Measurements from ENCODE around the gene ARHGAP27.

The ARHGAP27 gene

DNA sequence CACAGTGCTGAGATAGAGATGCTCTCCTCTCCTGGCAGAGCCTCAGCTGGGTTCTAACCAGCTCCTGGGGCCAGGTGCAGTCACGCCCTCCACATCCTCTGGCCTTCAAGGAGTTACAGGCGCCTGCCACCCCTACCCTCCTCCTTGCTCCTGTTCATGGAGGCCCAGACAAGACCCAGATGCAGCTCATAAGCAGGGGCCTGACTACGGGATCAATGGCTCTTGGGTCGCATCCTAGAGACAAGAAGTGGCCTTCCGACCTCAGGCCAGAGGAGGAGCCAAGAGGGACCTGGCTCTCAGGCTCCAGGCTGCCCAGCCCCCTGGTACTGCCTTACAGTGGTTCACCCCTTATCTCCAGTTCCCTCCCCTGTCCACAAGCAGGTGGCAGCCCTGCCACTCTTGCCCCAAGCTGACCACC, 23.0 kb downstream of the ARHGAP27 start:
- H3K27ac ChIP-seq (ENCODE audit: low read length) = no peak overlapping the region
- H3K9me3 ChIP-seq (ENCODE audit: control insufficient read depth, low read depth, low read length) = no peaks in the 10 kb centered on the region
- no peaks in the 10 kb centered on the region for H3K36me3 ChIP-seq (ENCODE audit: control insufficient read depth, low read depth, low read length)
- H3K27me3 ChIP-seq (ENCODE audit: control insufficient read depth, insufficient read depth, low read length) = peaks cover 5% of the 10 kb centered on the region
- H3K4me3 ChIP-seq (ENCODE audit: low read length) = no peak overlapping the region
- no peak overlapping the region for H3K9ac ChIP-seq (ENCODE audit: low read length)
- peaks cover 3% of the 10 kb centered on the region for H3K4me1 ChIP-seq (ENCODE audit: control insufficient read depth, low read depth, low read length)

DNA sequence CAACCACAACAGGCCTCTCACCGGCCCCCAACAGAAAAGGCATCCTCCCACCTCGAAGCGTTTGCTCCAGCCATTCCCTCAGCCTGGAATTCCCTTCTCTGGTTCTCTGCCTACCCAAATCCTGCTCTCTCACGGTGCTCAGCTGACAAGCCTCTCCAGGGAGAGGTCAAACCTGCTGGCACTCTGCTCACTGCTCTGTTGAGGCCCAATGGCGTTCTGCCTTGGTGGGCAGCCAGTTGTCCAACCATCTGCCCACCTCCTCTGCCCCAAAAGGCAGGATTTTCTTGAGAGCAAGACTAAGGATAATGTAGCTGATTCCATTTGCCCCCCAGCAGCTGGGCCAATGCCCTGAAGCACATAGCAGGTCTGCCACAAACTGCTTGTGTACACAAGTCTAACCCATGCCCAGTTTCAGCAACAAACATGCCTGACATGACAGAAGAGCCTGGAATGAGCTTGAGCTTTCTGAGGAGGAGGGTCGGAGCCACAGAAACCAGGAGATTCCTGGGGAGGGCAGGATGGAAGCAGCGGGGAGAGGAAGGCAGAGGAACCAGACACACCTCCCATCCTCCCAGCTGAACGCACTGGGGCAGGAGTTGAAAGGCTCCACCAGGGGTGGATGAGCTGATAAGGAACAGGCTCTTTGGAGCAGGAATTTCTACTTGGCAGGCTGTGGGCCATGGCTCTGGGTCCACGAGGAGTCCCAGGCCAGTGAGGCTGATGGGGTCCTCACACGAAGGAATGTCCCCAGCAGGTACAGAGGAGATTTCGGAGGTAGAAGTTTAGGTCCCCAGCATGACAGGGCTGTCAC, 23.9 kb downstream of the ARHGAP27 start:
- Histone ChIP-seq H3K9ac (ENCODE audit: low read length) (no peak overlapping the region), H3K4me1 (ENCODE audit: control insufficient read depth, low read depth, low read length) (peaks cover 3% of the 10 kb centered on the region), H3K4me3 (ENCODE audit: low read length) (no peak overlapping the region), H3K27ac (ENCODE audit: low read length) (no peak overlapping the region), H3K27me3 (ENCODE audit: control insufficient read depth, insufficient read depth, low read length) (peaks cover 5% of the 10 kb centered on the region), H3K9me3 (ENCODE audit: control insufficient read depth, low read depth, low read length) (no peaks in the 10 kb centered on the region), H3K36me3 (ENCODE audit: control insufficient read depth, low read depth, low read length) (no peaks in the 10 kb centered on the region)

DNA sequence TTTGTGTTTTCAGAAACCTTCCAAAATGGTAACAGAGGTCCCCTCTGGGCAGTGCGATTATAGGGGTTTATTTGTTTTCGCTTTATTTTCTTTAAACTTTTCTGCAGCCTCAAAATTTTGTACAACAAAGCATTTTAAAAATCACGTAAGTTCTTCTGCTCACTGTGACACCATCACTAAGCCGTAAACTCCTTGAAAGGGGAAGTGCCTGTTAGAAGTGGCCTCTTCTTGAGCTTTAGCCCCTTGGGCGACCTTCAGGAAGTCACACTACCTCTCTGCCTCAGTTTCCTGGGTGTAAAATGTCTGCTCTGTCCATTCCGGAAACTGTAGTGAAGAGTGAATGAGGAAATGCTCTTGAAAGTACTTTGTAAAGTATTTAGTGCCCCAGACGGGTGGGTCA, 26.6 kb downstream of the ARHGAP27 start:
- no peak overlapping the region for H3K27ac ChIP-seq (ENCODE audit: low read length)
- H3K4me3 ChIP-seq (ENCODE audit: low read length) = peak overlapping the region; percentile 64

DNA sequence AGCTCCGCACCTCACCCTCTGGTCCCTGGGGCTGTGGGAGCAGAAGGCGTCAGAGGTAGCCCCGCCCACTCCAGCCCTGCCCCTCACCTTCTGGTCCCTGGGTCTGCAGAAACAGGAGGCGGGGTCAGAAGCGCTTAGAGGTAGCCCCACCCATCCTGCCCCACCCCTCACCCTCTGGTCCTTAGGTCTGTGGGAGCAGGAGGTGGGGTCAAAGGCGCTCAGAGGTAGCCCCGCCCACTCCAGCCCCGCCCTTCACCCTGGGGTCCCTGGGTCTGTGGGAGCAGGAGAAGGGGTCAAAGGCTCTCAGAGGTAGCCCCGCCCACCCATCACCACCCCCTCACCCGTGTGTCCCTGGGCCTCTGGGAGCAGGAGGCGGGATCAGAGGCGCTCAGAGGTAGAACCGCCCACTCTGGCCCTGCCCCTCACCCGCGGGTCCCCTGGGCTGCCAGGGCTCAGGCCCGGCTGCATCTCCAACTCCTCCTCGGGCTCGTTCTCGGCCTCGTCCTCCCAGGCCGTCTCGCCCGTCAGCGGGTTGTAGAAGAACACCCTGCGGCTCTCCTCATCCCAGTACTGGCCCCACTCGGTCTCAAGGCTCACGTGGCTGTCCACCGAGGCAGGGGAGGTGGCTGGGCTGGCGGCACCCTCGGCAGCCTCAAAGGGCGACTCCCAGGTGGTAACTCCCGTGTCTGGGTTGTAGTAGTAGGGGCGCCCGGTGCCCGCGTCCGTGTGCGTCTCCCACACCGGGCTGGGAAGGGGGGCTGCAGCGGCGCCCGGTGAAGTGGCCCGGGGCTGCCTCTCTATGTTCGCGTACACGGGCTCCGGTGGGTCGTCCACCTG, 27.2 kb downstream of the ARHGAP27 start:
- H3K4me3 ChIP-seq (ENCODE audit: low read length) = peak overlapping the region; percentile 64
- H3K27me3 ChIP-seq (ENCODE audit: control insufficient read depth, insufficient read depth, low read length) = peaks cover 5% of the 10 kb centered on the region
- H3K27ac ChIP-seq (ENCODE audit: low read length) = no peak overlapping the region
- no peaks in the 10 kb centered on the region for H3K9me3 ChIP-seq (ENCODE audit: control insufficient read depth, low read depth, low read length)
- peaks cover 3% of the 10 kb centered on the region for H3K4me1 ChIP-seq (ENCODE audit: control insufficient read depth, low read depth, low read length)
- no peaks in the 10 kb centered on the region for H3K36me3 ChIP-seq (ENCODE audit: control insufficient read depth, low read depth, low read length)
- H3K9ac ChIP-seq (ENCODE audit: low read length) = peak overlapping the region; percentile 24

More for the DNA sequence above, 26.6 kb downstream of the ARHGAP27 start:
- Histone ChIP-seq H3K4me1 (ENCODE audit: control insufficient read depth, low read depth, low read length) (peaks cover 3% of the 10 kb centered on the region), H3K9me3 (ENCODE audit: control insufficient read depth, low read depth, low read length) (no peaks in the 10 kb centered on the region), H3K27me3 (ENCODE audit: control insufficient read depth, insufficient read depth, low read length) (peaks cover 5% of the 10 kb centered on the region), H3K9ac (ENCODE audit: low read length) (peak overlapping the region; percentile 24), H3K36me3 (ENCODE audit: control insufficient read depth, low read depth, low read length) (no peaks in the 10 kb centered on the region)

DNA sequence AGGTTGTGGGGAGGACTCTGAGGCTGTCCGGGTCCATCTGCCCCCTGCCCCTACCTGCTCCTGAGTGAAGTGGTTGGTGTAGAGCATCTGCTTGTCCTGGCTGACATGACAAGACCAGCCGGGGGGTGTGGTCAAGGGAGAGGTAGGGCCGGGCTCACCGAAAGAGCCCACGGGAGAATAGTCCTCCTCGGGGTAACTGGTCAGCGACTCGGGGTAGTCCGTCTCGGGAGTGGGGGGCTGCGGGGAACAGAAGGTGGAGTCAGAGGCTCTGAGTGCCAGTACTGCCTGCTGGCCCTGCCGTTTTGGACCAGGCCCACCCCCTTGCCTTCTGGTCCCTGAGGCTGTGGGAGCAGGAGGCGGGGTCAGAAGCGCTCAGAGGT, 27.8 kb downstream of the ARHGAP27 start:
- Histone ChIP-seq H3K9ac (ENCODE audit: low read length) (no peak overlapping the region), H3K27me3 (ENCODE audit: control insufficient read depth, insufficient read depth, low read length) (peaks cover 5% of the 10 kb centered on the region), H3K9me3 (ENCODE audit: control insufficient read depth, low read depth, low read length) (no peaks in the 10 kb centered on the region), H3K4me1 (ENCODE audit: control insufficient read depth, low read depth, low read length) (peaks cover 3% of the 10 kb centered on the region), H3K27ac (ENCODE audit: low read length) (no peak overlapping the region), H3K36me3 (ENCODE audit: control insufficient read depth, low read depth, low read length) (no peaks in the 10 kb centered on the region), H3K4me3 (ENCODE audit: low read length) (peak overlapping the region; percentile 31)

DNA sequence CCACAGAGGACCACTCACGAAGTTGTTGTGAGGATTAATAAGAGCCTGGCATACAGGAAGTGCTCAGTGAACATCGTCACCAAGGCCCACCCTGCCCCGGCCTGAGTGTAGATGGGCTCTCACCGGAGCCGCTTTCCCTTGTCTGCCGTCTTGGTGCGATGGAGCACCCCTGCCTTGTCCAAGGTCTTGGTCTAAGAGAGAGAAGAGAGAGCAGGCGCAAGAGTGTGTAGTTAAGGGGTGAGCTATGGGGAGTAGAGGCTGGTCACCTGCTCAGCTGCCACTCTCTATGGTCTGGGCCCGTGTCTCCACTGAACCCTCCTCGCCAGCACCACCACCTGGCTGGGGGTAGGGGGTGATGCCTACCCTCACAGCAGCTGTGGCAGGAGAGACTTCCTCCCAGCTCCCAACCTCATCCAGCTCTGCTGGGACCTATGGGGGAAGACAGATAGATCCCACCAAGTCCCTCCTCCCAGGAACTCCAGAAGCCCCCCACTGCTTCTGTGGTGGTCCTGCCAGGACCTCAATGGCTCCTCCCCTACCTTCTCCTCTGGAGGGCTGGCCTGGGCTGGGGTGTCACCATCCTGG, 28.7 kb downstream of the ARHGAP27 start:
- no peak overlapping the region for H3K27ac ChIP-seq (ENCODE audit: low read length)
- H3K4me3 ChIP-seq (ENCODE audit: low read length) = no peak overlapping the region
- H3K36me3 ChIP-seq (ENCODE audit: control insufficient read depth, low read depth, low read length) = no peaks in the 10 kb centered on the region

DNA sequence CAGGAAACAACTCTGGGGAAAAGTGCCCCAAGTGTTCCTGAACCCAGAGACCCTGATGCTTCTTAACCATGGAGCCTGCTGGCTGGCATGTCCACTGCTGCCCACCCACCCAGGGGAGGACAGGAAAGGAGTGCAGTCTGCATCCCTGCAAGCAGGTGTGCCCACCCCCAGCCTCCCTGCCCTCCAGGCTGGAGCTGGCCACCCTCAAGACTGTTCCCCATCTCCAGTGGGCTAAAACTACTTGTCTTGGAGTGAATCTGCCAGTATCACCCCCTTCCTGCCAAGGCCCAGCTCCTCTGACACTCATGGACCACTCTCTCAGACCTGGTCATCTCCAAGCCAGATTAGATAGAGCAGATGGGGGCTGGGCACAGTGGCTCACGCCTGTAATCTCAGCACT, 29.8 kb downstream of the ARHGAP27 start:
- Histone ChIP-seq H3K9ac (ENCODE audit: low read length) (no peak overlapping the region), H3K4me1 (ENCODE audit: control insufficient read depth, low read depth, low read length) (peaks cover 3% of the 10 kb centered on the region), H3K36me3 (ENCODE audit: control insufficient read depth, low read depth, low read length) (no peaks in the 10 kb centered on the region), H3K27me3 (ENCODE audit: control insufficient read depth, insufficient read depth, low read length) (peaks cover 5% of the 10 kb centered on the region), H3K4me3 (ENCODE audit: low read length) (no peak overlapping the region), H3K9me3 (ENCODE audit: control insufficient read depth, low read depth, low read length) (no peaks in the 10 kb centered on the region), H3K27ac (ENCODE audit: low read length) (no peak overlapping the region)

More for the DNA sequence above, 28.7 kb downstream of the ARHGAP27 start:
- Histone ChIP-seq H3K9me3 (ENCODE audit: control insufficient read depth, low read depth, low read length) (no peaks in the 10 kb centered on the region), H3K9ac (ENCODE audit: low read length) (no peak overlapping the region), H3K4me1 (ENCODE audit: control insufficient read depth, low read depth, low read length) (peaks cover 3% of the 10 kb centered on the region), H3K27me3 (ENCODE audit: control insufficient read depth, insufficient read depth, low read length) (peaks cover 5% of the 10 kb centered on the region)

DNA sequence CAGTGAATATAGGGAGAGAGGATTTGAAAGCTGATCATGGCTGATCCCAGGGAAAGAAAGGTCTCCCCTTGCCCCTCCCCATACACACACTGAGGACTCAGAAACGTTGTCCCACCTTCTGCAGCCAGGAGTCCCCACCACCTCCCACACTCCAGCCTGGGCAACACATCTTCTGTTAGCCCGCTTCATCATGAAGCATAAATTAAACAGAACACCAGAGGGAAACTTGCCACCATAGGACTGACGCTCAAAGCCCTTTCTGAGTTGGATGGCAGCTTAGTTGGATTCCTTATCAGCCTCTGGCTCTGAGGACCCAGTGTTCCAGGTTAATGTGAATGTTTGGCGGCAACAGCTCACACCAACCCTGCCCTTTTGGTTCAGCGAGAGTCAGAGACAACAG, 33.9 kb downstream of the ARHGAP27 start:
- H3K36me3 ChIP-seq (ENCODE audit: control insufficient read depth, low read depth, low read length) = no peaks in the 10 kb centered on the region
- no peaks in the 10 kb centered on the region for H3K27me3 ChIP-seq (ENCODE audit: control insufficient read depth, insufficient read depth, low read length)
- peaks cover 4% of the 10 kb centered on the region for H3K4me1 ChIP-seq (ENCODE audit: control insufficient read depth, low read depth, low read length)
- no peak overlapping the region for H3K9ac ChIP-seq (ENCODE audit: low read length)
- no peak overlapping the region for H3K4me3 ChIP-seq (ENCODE audit: low read length)
- no peaks in the 10 kb centered on the region for H3K9me3 ChIP-seq (ENCODE audit: control insufficient read depth, low read depth, low read length)
- H3K27ac ChIP-seq (ENCODE audit: low read length) = no peak overlapping the region

DNA sequence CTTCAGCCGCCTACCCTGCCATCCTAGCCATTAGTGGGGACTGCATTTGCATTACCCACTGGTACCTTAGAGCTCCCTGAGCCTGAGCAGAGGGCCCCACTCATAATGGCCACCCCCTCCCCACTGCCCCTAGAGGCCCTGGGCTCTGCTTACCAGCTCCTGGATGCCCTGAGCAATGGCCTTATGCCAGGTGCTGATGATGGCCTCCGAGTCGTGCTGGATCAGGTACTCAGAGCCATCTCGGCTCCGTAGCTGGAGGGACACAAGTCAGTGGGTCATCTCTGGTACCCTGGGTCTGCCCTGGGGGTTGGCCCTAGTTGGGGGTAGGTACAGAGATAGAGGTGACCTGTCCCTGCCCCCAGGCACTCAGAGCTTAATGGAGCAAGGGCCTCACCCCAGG, 34.9 kb downstream of the ARHGAP27 start:
- Histone ChIP-seq H3K27me3 (ENCODE audit: control insufficient read depth, insufficient read depth, low read length) (no peaks in the 10 kb centered on the region), H3K4me3 (ENCODE audit: low read length) (no peak overlapping the region), H3K27ac (ENCODE audit: low read length) (no peak overlapping the region), H3K9ac (ENCODE audit: low read length) (no peak overlapping the region), H3K36me3 (ENCODE audit: control insufficient read depth, low read depth, low read length) (no peaks in the 10 kb centered on the region), H3K9me3 (ENCODE audit: control insufficient read depth, low read depth, low read length) (no peaks in the 10 kb centered on the region), H3K4me1 (ENCODE audit: control insufficient read depth, low read depth, low read length) (peaks cover 4% of the 10 kb centered on the region)

DNA sequence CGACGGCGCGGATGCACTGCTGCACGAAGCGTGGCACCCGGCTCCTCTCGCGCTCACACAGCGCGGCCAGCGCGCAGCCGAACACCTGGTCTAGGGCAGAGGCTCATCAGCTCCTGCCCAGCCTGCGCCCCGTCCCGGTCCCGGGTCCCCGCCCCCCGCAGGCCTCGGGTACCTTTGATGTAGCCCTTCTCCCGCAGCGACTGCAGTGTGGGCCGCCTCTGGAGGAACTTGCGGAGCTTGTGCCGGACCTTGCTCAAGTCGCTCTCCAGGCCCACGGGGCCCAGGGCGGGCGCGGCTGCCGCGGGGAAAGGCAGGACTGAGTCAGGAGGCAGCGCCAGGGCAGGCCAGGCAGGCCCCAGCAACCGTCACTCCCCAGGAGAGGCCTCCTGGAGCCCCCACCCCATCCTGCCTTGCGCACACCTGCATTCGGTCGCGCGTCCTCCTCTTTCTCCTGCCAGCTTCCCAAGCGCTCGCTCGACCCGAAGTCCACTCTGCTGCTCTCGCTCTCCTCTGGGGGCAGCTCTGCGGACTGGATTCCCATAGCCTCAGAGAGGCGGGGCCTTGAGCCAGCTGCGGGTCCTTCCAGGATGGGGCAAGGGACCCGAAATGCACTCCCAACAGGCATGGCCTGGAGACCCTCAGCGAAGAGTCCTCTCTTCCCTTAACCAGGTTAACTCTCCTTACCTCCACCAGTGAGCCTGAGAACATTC, 36.0 kb downstream of the ARHGAP27 start:
- Histone ChIP-seq H3K4me1 (ENCODE audit: control insufficient read depth, low read depth, low read length) (peaks cover 4% of the 10 kb centered on the region), H3K27ac (ENCODE audit: low read length) (no peak overlapping the region), H3K9ac (ENCODE audit: low read length) (no peak overlapping the region), H3K4me3 (ENCODE audit: low read length) (no peak overlapping the region), H3K36me3 (ENCODE audit: control insufficient read depth, low read depth, low read length) (no peaks in the 10 kb centered on the region), H3K27me3 (ENCODE audit: control insufficient read depth, insufficient read depth, low read length) (no peaks in the 10 kb centered on the region), H3K9me3 (ENCODE audit: control insufficient read depth, low read depth, low read length) (no peaks in the 10 kb centered on the region)
